MCF 10A (cell line): Measurements from ENCODE around the gene PTPN4. TPM values are rescaled to one million over a fixed set of nuclear protein-coding genes. Genes with fewer than 3 reads are reported as not detected.

Experiments
- BruUV-seq: library from RNA; stranded (reverse); fragments of 400-500 nt; replicated peaks from 2 replicates; lab custom pipeline; 2021; lab: Mats Ljungman, UMichigan
- CTCF ChIA-PET: fragments of 300-600 bp; sonication (Branson Sonifier 250); formaldehyde crosslinking; extraction: SDS; loops from one replicate; lab custom pipeline; 2021; ENCODE audit warnings: antibody characterized with exemption, inconsistent platforms; lab: Yijun Ruan, JAX
- POLR2A ChIA-PET: fragments of 300-600, 350-650 bp; sonication (Branson Sonifier 250); formaldehyde crosslinking; extraction: SDS; loops from one replicate; lab custom pipeline; 2020; ENCODE audit warnings: antibody characterized with exemption, inconsistent platforms; lab: Yijun Ruan, JAX
- DNase-seq: peaks from one replicate; pipeline ENCODE4 v3.0.0-alpha.2; 2018; ENCODE audit not compliant: unreplicated experiment
- H3K27ac Mint-ChIP-seq: one replicate; pipeline ENCODE4 v1.8.0; 2022; ENCODE audit warnings: mild to moderate bottlenecking, low read depth, mixed read lengths; ENCODE audit not compliant: unreplicated experiment
- H3K27me3 Mint-ChIP-seq: one replicate; pipeline ENCODE4 v1.8.0; 2022; ENCODE audit warnings: mixed read lengths; ENCODE audit not compliant: insufficient read depth, unreplicated experiment
- H3K36me3 Mint-ChIP-seq: one replicate; pipeline ENCODE4 v1.8.0; 2022; ENCODE audit warnings: mild to moderate bottlenecking, moderate library complexity, mixed read lengths; ENCODE audit not compliant: insufficient read depth, unreplicated experiment
- H3K4me1 Mint-ChIP-seq: one replicate; pipeline ENCODE4 v1.8.0; 2022; ENCODE audit warnings: mixed read lengths; ENCODE audit not compliant: insufficient read depth, unreplicated experiment
- H3K4me3 Mint-ChIP-seq: one replicate; pipeline ENCODE4 v1.8.0; 2022; ENCODE audit warnings: mild to moderate bottlenecking, moderate library complexity, mixed read lengths; ENCODE audit not compliant: unreplicated experiment
- H3K9me3 Mint-ChIP-seq: one replicate; pipeline ENCODE4 v1.8.0; 2022; ENCODE audit warnings: mixed read lengths; ENCODE audit not compliant: unreplicated experiment
- intact Hi-C: fragments of 100-400 bp; cut with micrococcal nuclease; formaldehyde crosslinking; loops from 2 replicates; pipeline ENCODE4 v1.14.1; 2022
- total RNA-seq: library from RNA; stranded (reverse); gene quantifications from 2 replicates; pipeline ENCODE4 v1.2.3, GENCODE V29; 2022
- TF ChIP-seq, protein P1 (sequence below): fragments of 200-600 bp; IDR thresholded peaks from one replicate; pipeline ENCODE4 v1.8.0; 2022; ENCODE audit warnings: antibody characterized with exemption, mild to moderate bottlenecking; ENCODE audit not compliant: unreplicated experiment

The PTPN4 gene
- total RNA-seq, 1 experiment from 2014 or later = 21.1 TPM

DNA sequence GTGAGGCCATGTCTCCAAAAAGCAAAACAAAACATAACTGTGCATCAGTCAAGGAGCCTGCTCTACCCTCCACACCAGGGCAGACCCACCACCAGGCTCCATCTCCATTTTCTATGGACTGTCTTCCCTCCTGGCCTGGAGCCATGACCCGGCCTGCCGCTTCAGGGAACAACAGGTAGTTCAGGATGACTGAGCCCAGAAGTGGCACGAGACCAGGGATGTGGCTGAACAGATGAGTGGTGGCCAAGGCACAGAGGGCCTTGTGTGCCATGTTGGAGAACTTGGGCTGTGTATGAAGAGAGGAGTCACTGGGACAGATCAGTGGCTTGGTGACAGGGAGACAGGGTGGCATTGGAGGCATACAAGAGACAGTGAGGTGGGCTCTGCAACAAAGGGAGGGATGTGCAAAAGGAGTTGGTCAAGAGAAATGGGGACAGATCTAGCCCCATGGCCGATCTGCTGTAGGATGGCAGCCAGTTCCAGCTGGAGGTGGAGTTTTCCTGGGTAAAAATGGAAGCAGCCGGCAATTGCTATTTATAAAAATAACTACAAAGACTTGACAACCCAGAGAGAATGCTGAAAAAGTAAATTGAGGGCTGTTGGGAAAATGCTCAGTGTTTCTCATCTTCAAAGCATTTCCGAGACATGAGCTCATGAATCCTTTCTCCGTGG lies 45.8 kb upstream of the PTPN4 start:
- no peaks in the 10 kb centered on the region for H3K9me3 Mint-ChIP-seq
- no TSS peak for BruUV-seq
- POLR2A ChIA-PET = interaction anchor here (0.8 kb wide), 1 partner anchor 21 kb away, joined by 3 read pairs; no protein-coding TSS in a partner anchor
- no peak overlapping the region for H3K4me3 Mint-ChIP-seq
- no peak overlapping the region for H3K27ac Mint-ChIP-seq
- intact Hi-C loops = no loop called here
- no peak for DNase-seq
- TF ChIP-seq, protein P1, sequence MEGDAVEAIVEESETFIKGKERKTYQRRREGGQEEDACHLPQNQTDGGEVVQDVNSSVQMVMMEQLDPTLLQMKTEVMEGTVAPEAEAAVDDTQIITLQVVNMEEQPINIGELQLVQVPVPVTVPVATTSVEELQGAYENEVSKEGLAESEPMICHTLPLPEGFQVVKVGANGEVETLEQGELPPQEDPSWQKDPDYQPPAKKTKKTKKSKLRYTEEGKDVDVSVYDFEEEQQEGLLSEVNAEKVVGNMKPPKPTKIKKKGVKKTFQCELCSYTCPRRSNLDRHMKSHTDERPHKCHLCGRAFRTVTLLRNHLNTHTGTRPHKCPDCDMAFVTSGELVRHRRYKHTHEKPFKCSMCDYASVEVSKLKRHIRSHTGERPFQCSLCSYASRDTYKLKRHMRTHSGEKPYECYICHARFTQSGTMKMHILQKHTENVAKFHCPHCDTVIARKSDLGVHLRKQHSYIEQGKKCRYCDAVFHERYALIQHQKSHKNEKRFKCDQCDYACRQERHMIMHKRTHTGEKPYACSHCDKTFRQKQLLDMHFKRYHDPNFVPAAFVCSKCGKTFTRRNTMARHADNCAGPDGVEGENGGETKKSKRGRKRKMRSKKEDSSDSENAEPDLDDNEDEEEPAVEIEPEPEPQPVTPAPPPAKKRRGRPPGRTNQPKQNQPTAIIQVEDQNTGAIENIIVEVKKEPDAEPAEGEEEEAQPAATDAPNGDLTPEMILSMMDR = no peak
- CTCF ChIA-PET = interaction anchor here (0.7 kb wide), 1 partner anchor 128 kb away, joined by 3 read pairs; no protein-coding TSS in a partner anchor
- H3K36me3 Mint-ChIP-seq = peaks cover 6% of the 10 kb centered on the region
- no peaks in the 10 kb centered on the region for H3K4me1 Mint-ChIP-seq
- peaks cover 25% of the 10 kb centered on the region for H3K27me3 Mint-ChIP-seq

DNA sequence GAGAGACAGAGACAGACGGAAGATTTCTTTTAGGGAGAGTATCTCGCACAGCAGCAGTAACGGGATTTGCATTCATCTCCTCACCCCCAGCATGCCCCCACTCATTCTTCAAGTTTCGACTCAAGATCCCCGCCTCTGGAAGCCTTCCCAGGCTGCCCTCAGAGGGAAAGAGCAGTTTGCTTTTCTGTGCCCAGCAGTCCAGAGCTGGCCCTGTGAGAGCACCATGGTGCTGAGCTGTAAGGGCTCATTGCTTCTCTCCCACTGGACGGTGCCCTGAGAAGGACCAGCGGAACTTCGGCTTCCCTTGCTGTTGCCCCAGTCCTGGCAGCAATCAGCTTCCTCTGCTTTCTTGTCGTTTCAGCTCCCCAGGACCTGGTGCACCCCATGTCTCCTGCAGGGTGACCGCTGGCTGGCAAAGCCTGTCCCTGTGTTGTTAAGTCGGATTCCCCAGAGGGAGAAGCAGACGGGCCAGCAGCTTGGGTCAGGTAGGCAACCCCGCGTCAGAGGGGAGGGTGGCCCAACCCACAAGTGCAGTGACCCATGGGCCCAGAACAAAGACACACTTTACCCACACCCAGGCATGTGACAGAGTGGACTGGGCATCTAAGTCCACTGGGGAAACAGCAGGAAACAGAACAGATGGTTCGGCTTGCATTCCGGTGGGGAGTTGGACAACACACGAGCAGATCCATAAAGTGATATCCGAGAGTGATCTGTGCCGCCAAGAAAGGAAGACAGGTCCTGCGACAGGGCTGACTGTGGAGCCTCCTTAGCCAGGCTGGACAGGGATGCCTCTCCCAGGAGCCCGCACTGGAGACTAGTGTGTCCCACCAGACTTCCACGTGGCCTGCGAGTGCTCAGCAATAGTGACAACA lies 44.1 kb upstream of the PTPN4 start:
- TF ChIP-seq, protein P1 = no peak
- ChIA-PET CTCF (interaction anchor here (0.5 to 0.9 kb wide), 2 partner anchors 38 to 599 kb away, joined by 3 read pairs; no protein-coding TSS in a partner anchor), POLR2A (interaction anchor here (0.5 kb wide), 1 partner anchor 161 kb away, joined by 3 read pairs; no protein-coding TSS in a partner anchor)

DNA sequence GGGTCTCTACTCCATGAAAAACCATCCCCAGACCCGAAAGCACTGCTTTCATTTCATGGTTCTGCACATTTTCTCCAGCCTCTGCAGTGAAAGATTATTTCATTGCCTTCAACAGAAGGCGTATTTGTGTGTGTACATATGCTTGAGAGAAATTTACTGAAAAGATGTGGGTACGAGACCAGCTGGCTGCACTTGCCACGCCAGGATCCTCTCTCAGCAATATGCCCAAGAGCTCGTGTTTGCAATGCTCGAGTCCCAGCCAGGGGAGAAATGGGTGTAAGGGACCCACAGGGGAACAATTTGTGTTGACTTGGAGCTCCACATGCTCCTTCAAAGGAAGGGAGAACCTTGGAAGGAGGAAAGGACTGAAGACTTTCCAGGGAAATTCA lies 43.4 kb upstream of the PTPN4 start:
- Mint-ChIP-seq H3K36me3 (no peaks in the 10 kb centered on the region), H3K9me3 (peaks cover 5% of the 10 kb centered on the region), H3K27me3 (peaks cover 25% of the 10 kb centered on the region), H3K27ac (no peak overlapping the region), H3K4me3 (no peak overlapping the region), H3K4me1 (no peaks in the 10 kb centered on the region)
- TF ChIP-seq, protein P1 = no peak
- ChIA-PET POLR2A (interaction anchor here (0.5 to 0.9 kb wide), 2 partner anchors 8 to 160 kb away, joined by 3 read pairs; no protein-coding TSS in a partner anchor), CTCF (no interaction called here)
- intact Hi-C loops = no loop called here
- no TSS peak for BruUV-seq
- no peak for DNase-seq

More for the DNA sequence above, 44.1 kb upstream of the PTPN4 start:
- BruUV-seq = no TSS peak
- intact Hi-C loops = no loop called here
- DNase-seq = no peak
- H3K9me3 Mint-ChIP-seq = no peaks in the 10 kb centered on the region
- no peak overlapping the region for H3K27ac Mint-ChIP-seq
- H3K4me3 Mint-ChIP-seq = no peak overlapping the region
- H3K27me3 Mint-ChIP-seq = peaks cover 25% of the 10 kb centered on the region
- peaks cover 3% of the 10 kb centered on the region for H3K36me3 Mint-ChIP-seq
- H3K4me1 Mint-ChIP-seq = no peaks in the 10 kb centered on the region
